NCI-H187 (cell line): ENCODE measurements around the gene TAF15.

ENCODE experiments used
- DNase-seq, 2 experiments: peaks; one replicate each; lab custom pipeline; 2025; lab: John Stamatoyannopoulos, UW

The TAF15 gene

GRCh38 chr17:35788477-35789368 is 20.6 kb upstream of the TAF15 start:
- DNase-seq, result no peak

- no peak for DNase-seq
Measured at GRCh38 chr17:35790841-35791240, 18.4 kb upstream of the TAF15 start.

GRCh38 chr17:35791681-35792350 is 17.5 kb upstream of the TAF15 start:
- no peak for DNase-seq

GRCh38 chr17:35793257-35793656 is 16.0 kb upstream of the TAF15 start:
- DNase-seq, result no peak

- DNase-seq, result peak in 1 of 2 experiments; percentile 14
Measured at GRCh38 chr17:35795007-35795870, 14.0 kb upstream of the TAF15 start, which contains the start of gene MMP28. MMP28 (minus strand) TSS chr17:35795641; CDS start chr17:35795377, 264 bp downstream.

- DNase-seq, result no peak
Measured at GRCh38 chr17:35795871-35796265, 13.4 kb upstream of the TAF15 start.

- no peak for DNase-seq
Measured at GRCh38 chr17:35796942-35797341, 12.3 kb upstream of the TAF15 start.

GRCh38 chr17:35797370-35797769 is 11.9 kb upstream of the TAF15 start:
- no peak for DNase-seq

- DNase-seq, result no peak
Measured at GRCh38 chr17:35797918-35798317, 11.4 kb upstream of the TAF15 start.

GRCh38 chr17:35799942-35800341 is 9.3 kb upstream of the TAF15 start:
- no peak for DNase-seq

GRCh38 chr17:35801583-35802224 is 7.6 kb upstream of the TAF15 start:
- no peak for DNase-seq

- peak in 1 of 2 experiments; percentile 12 for DNase-seq
Measured at GRCh38 chr17:35804658-35805192, 4.6 kb upstream of the TAF15 start.

GRCh38 chr17:35807371-35808144 is 1.7 kb upstream of the TAF15 start:
- DNase-seq, result no peak

- DNase-seq, result no peak
Measured at GRCh38 chr17:35808240-35808961, 883 bp upstream of the TAF15 start.

GRCh38 chr17:35809855-35810461 is 674 bp downstream of the TAF15 start:
- DNase-seq, result no peak

GRCh38 chr17:35811759-35812158 is 2.5 kb downstream of the TAF15 start:
- DNase-seq, result no peak

- DNase-seq, result no peak
Measured at GRCh38 chr17:35812456-35812855, 3.2 kb downstream of the TAF15 start.

GRCh38 chr17:35816723-35817122 is 7.4 kb downstream of the TAF15 start:
- no peak for DNase-seq

- no peak for DNase-seq
Measured at GRCh38 chr17:35817196-35817595, 7.9 kb downstream of the TAF15 start.

- DNase-seq, result no peak
Measured at GRCh38 chr17:35819455-35819854, 10.2 kb downstream of the TAF15 start.
